ENCODE measurements around the gene ZNF438.

Gene ZNF438

GRCh38 chr10:30868611-30869010, 163.1 kb downstream of the ZNF438 start:
- H3K27ac ChIP-seq (replicated peaks): no peak overlapping the region
- TF ChIP-seq SPI1 (IDR thresholded peaks at IDR 0.05; ENCODE audit: borderline replicate concordance, low read depth): no peak
- TF ChIP-seq POLR2AphosphoS5 (IDR thresholded peaks at IDR 0.05; ENCODE audit: low read depth): no peak
- TF ChIP-seq GABPA (IDR thresholded peaks at IDR 0.05; ENCODE audit: low read depth): no peak
- TF ChIP-seq CTCF (IDR thresholded peaks at IDR 0.05; ENCODE audit: insufficient read depth, low read length): no peak
- no peak for DNase-seq (ENCODE audit: low read depth in 1 of 2, low spot score in 1 of 2)
- no peak overlapping the region for H3K4me3 ChIP-seq (replicated peaks; ENCODE audit: insufficient read depth, low read length)
- H3K27me3 ChIP-seq (ENCODE audit: insufficient read depth, poor library complexity, severe bottlenecking): no peaks in the 10 kb centered on the region

GRCh38 chr10:30866896-30867295, 164.8 kb downstream of the ZNF438 start:
- no peak overlapping the region for H3K4me3 ChIP-seq (replicated peaks; ENCODE audit: insufficient read depth, low read length)
- no peak for TF ChIP-seq SPI1 (IDR thresholded peaks at IDR 0.05; ENCODE audit: borderline replicate concordance, low read depth)
- no peak for TF ChIP-seq REST (IDR thresholded peaks at IDR 0.05; ENCODE audit: insufficient replicate concordance, low read depth)
- TF ChIP-seq CTCF (IDR thresholded peaks at IDR 0.05; ENCODE audit: insufficient read depth, low read length): no peak
- no peak for TF ChIP-seq POLR2AphosphoS5 (IDR thresholded peaks at IDR 0.05; ENCODE audit: low read depth)
- TF ChIP-seq GABPA (IDR thresholded peaks at IDR 0.05; ENCODE audit: low read depth): no peak
- H3K27me3 ChIP-seq (ENCODE audit: insufficient read depth, poor library complexity, severe bottlenecking): no peaks in the 10 kb centered on the region
- DNase-seq (ENCODE audit: low read depth in 1 of 2, low spot score in 1 of 2): no peak
- H3K27ac ChIP-seq (replicated peaks): peak overlapping the region; percentile 2; the same call in 1 of the 2 replicates

- H3K4me3 ChIP-seq (replicated peaks; ENCODE audit: insufficient read depth, low read length): no peak overlapping the region
- peak; percentile 68 to 77 for DNase-seq (ENCODE audit: low read depth in 1 of 2, low spot score in 1 of 2)
- peak overlapping the region; percentile 87 for H3K27ac ChIP-seq (replicated peaks)
- TF ChIP-seq POLR2AphosphoS5 (IDR thresholded peaks at IDR 0.05; ENCODE audit: low read depth) (no peak), CTCF (IDR thresholded peaks at IDR 0.05; ENCODE audit: insufficient read depth, low read length) (no peak), REST (IDR thresholded peaks at IDR 0.05; ENCODE audit: insufficient replicate concordance, low read depth) (no peak), GABPA (IDR thresholded peaks at IDR 0.05; ENCODE audit: low read depth) (no peak), SPI1 (IDR thresholded peaks at IDR 0.05; ENCODE audit: borderline replicate concordance, low read depth) (no peak)
- no peaks in the 10 kb centered on the region for H3K27me3 ChIP-seq (ENCODE audit: insufficient read depth, poor library complexity, severe bottlenecking)
These were observed 166.3 kb downstream of the ZNF438 start for GRCh38 chr10:30865141-30865926.
